HG03095 (cell line): Measurements from ENCODE around the gene PCDHA12.
"Not testable (repeated sequence)": the region's sequence is repeated elsewhere in the genome, so short reads cannot be mapped to it uniquely, and the experiment has no call there.

Experiments used
- ATAC-seq: cut with Tn5 transposase; IDR thresholded peaks from one replicate; pipeline ENCODE4 v1.9.1; 2021; ENCODE audit warnings: moderate library complexity; ENCODE audit not compliant: unreplicated experiment

PCDHA12 gene, protein sequence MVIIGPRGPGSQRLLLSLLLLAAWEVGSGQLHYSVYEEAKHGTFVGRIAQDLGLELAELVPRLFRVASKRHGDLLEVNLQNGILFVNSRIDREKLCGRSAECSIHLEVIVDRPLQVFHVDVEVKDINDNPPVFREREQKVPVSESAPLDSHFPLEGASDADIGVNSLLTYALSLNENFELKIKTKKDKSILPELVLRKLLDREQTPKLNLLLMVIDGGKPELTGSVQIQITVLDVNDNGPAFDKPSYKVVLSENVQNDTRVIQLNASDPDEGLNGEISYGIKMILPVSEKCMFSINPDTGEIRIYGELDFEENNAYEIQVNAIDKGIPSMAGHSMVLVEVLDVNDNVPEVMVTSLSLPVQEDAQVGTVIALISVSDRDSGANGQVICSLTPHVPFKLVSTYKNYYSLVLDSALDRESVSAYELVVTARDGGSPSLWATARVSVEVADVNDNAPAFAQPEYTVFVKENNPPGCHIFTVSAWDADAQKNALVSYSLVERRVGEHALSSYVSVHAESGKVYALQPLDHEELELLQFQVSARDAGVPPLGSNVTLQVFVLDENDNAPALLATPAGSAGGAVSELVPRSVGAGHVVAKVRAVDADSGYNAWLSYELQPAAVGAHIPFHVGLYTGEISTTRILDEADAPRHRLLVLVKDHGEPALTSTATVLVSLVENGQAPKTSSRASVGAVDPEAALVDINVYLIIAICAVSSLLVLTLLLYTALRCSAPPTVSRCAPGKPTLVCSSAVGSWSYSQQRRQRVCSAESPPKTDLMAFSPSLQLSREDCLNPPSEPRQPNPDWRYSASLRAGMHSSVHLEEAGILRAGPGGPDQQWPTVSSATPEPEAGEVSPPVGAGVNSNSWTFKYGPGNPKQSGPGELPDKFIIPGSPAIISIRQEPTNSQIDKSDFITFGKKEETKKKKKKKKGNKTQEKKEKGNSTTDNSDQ

DNA sequence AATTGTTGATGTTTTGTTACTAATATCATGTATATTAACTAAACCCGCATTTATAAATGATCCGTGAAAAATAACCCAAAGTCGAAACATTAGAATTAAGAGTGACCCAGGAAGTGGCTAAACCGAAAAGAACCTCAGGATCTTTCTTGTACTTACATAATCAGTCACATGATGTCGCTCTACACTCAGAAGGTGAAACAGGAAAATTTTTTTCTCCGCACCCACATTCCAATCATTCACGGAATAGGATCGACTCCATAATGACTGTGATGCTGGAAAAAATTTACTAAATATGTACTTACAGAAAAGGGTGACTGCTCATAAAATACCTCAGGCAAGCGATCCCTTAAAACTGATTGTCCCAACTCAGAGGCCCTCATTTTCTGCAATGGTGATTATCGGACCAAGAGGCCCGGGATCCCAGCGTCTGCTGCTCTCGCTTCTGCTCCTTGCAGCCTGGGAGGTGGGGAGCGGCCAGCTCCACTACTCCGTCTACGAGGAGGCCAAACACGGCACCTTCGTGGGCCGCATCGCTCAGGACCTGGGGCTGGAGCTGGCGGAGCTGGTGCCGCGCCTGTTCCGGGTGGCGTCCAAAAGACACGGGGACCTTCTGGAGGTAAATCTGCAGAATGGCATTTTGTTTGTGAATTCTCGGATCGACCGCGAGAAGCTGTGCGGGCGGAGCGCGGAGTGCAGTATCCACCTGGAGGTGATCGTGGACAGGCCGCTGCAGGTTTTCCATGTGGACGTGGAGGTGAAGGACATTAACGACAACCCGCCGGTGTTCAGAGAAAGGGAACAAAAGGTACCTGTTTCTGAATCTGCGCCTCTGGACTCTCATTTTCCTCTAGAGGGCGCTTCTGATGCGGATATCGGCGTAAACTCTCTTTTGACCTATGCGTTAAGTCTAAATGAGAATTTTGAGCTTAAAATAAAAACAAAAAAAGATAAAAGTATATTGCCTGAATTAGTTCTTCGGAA is at the start of gene PCDHA12:
Gene PCDHA12 (plus strand): TSS at position 224 of the 981 bp plus-strand sequence. CDS start 165 bp downstream, at position 389.
- ATAC-seq, result no peak

DNA sequence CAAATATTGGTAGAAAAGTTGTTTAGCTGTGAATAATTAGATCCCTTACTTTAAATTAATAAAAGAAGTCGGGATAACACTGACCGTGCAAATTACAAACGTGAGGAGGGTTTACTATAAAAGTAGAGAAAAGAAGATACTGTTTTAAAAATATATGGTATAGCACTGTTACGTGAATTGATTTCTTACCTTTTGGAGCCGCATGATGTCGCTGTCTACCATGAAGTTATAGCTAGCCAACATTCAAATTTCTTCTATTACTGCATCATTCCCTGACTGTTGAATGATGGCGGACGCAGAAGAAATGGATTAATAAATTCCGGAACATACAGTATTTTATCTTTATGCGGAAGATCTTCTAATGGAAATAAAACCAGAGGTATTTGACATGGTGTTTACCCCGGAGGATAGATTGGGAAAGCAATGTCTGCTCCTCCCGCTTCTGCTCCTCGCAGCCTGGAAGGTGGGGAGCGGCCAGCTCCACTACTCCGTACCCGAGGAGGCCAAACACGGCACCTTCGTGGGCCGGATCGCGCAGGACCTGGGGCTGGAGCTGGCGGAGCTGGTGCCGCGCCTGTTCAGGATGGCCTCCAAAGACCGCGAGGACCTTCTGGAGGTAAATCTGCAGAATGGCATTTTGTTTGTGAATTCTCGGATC is 47.3 kb upstream of the PCDHA12 start, which contains the start of gene PCDHA6:
Gene PCDHA6 (plus strand): TSS at position 257 of the 658 bp plus-strand sequence. CDS start 132 bp downstream, at position 389.
- no peak for ATAC-seq

DNA sequence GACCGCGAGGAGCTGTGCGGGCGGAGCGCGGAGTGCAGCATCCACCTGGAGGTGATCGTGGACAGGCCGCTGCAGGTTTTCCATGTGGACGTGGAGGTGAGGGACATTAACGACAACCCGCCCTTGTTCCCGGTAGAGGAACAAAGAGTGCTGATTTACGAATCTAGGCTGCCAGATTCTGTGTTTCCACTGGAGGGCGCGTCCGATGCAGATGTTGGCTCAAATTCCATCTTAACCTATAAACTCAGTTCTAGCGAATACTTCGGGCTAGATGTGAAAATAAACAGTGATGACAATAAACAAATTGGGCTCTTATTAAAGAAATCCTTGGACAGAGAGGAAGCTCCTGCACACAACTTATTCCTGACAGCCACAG is 46.8 kb upstream of the PCDHA12 start:
- ATAC-seq, result no peak

DNA sequence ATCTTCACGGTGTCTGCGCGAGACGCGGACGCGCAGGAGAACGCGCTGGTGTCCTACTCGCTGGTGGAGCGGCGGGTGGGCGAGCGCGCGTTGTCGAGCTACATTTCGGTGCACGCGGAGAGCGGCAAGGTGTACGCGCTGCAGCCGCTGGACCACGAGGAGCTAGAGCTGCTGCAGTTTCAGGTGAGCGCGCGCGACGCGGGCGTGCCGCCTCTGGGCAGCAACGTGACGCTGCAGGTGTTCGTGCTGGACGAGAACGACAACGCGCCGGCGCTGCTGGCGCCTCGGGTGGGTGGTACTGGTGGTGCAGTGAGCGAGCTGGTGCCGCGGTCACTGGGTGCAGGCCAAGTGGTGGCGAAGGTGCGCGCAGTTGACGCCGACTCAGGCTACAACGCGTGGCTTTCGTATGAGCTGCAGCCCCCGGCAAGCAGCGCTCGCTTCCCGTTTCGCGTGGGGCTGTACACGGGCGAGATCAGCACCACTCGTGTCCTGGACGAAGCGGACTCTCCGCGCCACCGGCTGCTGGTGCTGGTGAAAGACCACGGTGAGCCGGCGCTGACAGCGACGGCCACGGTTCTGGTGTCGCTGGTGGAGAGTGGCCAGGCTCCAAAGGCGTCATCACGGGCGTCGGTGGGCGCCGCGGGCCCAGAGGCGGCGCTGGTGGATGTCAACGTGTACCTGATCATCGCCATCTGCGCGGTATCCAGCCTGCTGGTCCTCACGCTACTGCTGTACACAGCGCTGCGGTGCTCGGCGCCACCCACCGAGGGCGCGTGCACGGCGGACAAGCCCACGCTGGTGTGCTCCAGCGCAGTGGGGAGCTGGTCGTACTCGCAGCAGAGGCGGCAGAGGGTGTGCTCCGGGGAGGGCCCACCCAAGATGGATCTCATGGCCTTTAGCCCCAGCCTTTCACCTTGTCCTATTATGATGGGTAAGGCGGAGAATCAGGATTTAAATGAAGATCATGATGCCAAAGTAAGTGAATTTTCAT is 45.3 kb upstream of the PCDHA12 start:
- not testable (repeated sequence) for ATAC-seq

DNA sequence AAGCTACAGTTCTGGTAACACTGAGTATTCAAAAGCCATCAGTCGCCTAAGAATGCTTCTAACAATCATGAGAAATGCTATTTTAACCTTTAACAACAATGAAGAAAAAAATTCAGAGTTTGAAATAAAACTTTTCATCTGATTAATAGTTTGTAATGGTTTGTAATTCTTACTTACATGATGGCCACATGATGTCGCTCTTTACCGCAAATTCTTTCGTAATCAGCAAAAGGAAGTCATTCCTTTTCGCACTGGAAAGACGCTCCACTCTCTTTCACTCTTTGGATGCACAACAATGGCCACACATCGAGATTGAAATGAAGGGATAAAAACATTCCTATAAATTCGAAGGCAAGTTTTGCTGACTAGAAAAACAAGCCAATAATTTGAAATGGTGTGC is 41.1 kb upstream of the PCDHA12 start, which contains the start of gene PCDHA7:
Gene PCDHA7 (plus strand): TSS at position 277 of the 400 bp plus-strand sequence. CDS start 115 bp downstream, at position 392.
- no peak for ATAC-seq

DNA sequence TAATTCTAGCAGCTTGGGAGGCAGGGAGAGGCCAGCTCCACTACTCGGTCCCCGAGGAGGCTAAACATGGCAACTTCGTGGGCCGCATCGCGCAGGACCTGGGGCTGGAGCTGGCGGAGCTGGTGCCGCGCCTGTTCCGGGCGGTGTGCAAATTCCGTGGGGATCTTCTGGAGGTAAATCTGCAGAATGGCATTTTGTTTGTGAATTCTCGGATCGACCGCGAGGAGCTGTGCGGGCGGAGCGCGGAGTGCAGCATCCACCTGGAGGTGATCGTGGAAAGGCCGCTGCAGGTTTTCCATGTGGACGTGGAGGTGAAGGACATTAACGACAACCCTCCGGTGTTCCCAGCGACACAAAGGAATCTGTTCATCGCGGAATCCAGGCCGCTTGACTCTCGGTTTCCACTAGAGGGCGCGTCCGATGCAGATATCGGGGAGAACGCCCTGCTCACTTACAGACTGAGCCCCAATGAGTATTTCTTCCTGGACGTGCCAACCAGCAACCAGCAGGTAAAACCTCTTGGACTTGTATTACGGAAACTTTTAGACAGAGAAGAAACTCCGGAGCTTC is 40.6 kb upstream of the PCDHA12 start:
- ATAC-seq, result not testable (repeated sequence)

DNA sequence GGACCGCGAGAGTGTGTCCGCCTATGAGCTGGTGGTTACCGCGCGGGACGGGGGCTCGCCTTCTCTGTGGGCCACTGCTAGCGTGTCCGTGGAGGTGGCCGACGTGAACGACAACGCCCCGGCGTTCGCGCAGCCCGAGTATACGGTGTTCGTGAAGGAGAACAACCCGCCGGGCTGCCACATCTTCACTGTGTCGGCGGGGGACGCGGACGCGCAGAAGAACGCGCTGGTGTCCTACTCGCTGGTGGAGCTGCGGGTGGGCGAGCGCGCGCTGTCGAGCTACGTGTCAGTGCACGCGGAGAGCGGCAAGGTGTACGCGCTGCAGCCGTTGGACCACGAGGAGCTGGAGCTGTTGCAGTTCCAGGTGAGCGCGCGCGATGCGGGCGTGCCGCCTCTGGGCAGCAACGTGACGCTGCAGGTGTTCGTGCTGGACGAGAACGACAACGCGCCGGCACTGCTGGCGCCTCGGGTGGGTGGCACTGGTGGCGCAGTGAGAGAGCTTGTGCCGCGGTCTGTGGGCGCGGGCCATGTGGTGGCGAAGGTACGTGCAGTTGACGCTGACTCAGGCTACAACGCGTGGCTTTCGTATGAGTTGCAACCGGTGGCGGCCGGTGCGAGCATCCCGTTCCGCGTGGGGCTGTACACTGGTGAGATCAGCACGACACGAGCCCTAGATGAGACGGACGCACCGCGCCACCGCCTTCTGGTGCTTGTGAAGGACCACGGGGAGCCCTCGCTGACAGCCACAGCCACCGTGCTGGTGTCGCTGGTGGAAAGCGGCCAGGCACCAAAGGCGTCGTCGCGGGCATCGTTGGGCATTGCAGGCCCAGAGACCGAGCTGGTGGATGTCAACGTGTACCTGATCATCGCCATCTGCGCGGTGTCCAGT is 39.2 kb upstream of the PCDHA12 start:
- no peak for ATAC-seq

DNA sequence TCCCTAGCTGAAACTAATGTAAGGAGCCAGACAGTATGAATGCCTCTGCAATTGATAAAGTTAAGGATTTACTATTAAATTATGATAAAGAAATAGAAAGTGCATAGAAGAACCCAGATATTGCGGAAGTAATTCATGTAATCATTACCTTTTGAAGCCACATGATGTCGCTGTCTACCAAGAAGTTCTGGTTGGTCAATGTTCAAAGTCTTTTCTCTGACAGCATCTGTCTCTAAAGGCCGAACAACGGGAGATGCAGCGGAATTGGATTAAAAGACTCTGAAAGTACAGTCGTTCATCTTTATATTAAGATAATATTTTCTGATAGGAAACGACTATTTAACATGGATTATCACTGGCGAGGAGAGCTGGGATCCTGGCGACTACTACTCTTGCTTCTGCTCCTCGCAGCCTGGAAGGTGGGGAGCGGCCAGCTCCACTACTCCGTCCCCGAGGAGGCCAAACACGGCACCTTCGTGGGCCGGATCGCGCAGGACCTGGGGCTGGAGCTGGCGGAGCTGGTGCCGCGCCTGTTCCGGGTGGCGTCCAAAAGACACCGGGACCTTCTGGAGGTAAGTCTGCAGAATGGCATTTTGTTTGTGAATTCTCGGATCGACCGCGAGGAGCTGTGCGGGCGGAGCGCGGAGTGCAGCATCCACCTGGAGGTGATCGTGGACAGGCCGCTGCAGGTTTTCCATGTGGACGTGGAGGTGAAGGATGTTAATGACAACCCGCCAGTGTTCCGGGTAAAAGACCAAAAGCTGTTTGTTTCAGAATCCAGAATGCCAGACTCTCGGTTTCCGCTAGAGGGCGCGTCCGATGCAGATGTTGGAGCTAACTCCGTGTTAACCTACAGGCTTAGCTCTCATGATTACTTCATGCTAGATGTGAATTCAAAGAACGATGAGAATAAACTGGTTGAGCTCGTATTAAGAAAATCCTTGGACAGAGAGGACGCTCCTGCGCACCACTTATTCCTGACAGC is 33.8 kb upstream of the PCDHA12 start, which contains the start of gene PCDHA8:
Gene PCDHA8 (plus strand): TSS at position 210 of the 985 bp plus-strand sequence. CDS start 135 bp downstream, at position 345.
- no peak for ATAC-seq

DNA sequence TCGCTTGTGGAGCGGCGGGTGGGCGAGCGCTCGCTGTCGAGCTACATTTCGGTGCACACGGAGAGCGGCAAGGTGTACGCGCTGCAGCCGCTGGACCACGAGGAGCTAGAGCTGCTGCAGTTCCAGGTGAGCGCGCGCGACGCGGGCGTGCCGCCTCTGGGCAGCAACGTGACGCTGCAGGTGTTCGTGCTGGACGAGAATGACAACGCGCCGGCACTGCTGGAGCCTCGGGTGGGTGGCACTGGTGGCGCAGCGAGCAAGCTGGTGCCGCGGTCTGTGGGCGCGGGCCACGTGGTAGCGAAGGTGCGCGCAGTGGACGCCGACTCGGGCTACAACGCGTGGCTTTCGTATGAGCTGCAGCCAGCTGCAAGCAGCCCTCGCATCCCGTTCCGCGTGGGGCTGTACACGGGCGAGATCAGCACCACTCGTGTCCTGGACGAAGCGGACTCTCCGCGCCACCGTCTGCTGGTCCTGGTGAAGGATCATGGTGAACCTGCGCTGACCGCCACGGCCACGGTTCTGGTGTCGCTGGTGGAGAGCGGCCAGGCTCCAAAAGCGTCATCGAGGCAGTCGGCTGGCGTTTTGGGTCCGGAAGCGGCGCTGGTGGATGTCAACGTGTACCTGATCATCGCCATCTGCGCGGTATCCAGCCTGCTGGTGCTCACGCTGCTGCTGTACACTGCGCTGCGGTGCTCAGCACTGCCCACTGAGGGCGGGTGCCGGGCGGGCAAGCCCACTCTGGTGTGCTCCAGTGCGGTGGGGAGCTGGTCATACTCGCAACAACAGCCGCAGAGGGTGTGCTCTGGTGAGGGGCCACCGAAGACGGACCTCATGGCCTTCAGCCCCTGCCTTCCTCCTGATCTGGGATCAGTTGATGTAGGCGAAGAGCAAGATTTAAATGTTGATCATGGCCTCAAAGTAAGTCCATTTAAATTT is 32.0 kb upstream of the PCDHA12 start:
- no peak for ATAC-seq

DNA sequence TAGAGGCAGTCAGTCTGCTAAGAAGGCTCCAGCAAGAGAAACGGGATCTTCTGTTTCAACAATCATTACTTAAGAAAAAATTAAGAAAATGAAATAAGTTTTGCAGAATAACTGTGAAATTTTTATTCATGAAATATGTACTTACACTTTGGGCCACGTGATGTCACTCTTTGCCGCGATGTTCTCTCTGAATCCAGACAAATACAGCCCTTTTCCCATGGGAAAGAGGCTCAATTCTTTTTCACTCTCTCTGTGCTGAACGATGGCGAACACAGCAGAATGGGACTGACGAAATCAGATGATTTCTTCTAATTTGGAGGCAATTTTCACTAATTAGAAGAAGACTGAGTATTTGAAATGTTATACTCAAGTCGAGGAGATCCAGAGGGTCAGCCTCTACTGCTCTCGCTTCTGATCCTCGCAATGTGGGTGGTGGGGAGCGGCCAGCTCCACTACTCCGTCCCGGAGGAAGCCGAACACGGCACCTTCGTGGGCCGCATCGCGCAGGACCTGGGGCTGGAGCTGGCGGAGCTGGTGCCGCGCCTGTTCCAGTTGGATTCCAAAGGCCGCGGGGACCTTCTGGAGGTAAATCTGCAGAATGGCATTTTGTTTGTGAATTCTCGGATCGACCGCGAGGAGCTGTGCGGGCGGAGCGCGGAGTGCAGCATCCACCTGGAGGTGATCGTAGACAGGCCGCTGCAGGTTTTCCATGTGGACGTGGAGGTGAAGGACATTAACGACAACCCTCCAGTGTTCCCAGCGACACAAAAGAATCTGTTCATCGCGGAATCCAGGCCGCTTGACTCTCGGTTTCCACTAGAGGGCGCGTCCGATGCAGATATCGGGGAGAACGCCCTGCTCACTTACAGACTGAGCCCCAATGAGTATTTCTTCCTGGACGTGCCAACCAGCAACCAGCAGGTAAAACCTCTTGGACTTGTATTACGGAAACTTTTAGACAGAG is 26.7 kb upstream of the PCDHA12 start, which contains the start of gene PCDHA9:
Gene PCDHA9 (plus strand): TSS at position 244 of the 964 bp plus-strand sequence. CDS start 114 bp downstream, at position 358.
- not testable (repeated sequence) for ATAC-seq

DNA sequence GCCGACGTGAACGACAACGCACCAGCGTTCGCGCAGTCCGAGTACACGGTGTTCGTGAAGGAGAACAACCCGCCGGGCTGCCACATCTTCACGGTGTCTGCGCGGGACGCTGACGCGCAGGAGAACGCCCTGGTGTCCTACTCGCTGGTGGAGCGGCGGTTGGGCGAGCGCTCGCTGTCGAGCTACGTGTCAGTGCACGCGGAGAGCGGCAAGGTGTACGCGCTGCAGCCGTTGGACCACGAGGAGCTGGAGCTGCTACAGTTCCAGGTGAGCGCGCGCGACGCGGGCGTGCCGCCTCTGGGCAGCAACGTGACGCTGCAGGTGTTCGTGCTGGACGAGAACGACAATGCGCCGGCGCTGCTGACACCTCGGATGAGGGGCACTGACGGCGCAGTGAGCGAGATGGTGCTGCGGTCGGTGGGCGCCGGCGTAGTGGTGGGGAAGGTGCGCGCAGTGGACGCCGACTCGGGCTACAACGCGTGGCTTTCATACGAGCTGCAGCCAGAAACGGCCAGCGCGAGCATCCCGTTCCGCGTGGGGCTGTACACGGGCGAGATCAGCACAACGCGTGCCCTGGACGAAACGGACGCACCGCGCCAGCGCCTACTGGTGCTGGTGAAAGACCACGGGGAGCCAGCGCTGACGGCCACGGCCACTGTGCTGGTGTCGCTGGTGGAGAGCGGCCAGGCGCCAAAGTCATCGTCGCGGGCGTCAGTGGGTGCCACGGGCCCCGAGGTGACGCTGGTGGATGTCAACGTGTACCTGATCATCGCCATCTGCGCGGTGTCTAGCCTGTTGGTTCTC is 25.1 kb upstream of the PCDHA12 start:
- ATAC-seq, result not testable (repeated sequence)

DNA sequence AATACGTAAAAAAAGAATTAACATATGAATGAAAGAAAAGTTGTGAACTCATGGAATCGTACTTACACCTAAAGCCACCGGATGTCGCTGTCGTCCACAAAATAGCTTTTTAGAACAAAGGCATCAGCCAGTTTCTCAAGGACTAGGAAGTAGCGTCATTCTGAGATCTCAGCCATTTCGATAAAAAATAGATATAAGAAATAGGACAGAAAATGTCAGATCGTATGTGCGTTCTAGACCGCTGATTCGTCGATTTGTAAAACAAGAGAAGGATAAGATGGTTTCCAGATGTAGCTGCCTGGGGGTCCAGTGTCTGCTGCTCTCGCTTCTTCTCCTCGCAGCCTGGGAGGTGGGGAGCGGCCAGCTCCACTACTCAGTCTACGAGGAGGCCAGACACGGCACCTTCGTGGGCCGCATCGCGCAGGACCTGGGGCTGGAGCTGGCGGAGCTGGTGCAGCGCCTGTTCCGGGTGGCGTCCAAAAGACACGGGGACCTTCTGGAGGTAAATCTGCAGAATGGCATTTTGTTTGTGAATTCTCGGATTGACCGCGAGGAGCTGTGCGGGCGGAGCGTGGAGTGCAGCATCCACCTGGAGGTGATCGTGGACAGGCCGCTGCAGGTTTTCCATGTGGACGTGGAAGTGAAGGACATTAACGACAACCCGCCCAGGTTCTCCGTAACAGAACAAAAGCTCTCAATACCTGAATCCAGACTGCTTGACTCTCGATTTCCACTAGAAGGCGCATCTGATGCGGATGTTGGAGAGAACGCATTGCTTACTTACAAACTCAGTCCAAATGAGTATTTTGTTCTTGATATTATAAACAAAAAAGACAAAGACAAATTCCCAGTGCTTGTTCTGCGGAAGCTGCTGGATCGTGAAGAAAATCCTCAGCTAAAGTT is 19.1 kb upstream of the PCDHA12 start, which contains the start of gene PCDHA10:
Gene PCDHA10 (plus strand): TSS at position 126 of the 903 bp plus-strand sequence. CDS start 152 bp downstream, at position 278.
- no peak for ATAC-seq
